Duodenal mucosa (tissue), 2 donors: Measurements from ENCODE around the gene AHCYL1.

Experiments used
- H3K27ac ChIP-seq: one replicate; pipeline ENCODE4 v1.7.0; 2013; ENCODE audit warnings: low read depth, low read length
- H3K27me3 ChIP-seq, 2 donors: one replicate each; pipeline ENCODE4 v1.7.0; 2013; ENCODE audit warnings: low read length in 2 of 2, control low read depth in 1 of 2; ENCODE audit not compliant: insufficient read depth in 2 of 2, control insufficient read depth in 1 of 2
- H3K36me3 ChIP-seq, 2 donors: one replicate each; pipeline ENCODE4 v1.7.0; 2013; ENCODE audit warnings: low read length in 2 of 2, control low read depth in 1 of 2; ENCODE audit not compliant: insufficient read depth in 2 of 2, control insufficient read depth in 1 of 2
- H3K4me1 ChIP-seq, 2 donors: one replicate each; pipeline ENCODE4 v1.7.0; 2013; ENCODE audit warnings: low read length in 2 of 2, control low read depth in 1 of 2; ENCODE audit not compliant: insufficient read depth in 2 of 2, control insufficient read depth in 1 of 2
- H3K4me3 ChIP-seq, 2 donors: one replicate each; pipeline ENCODE4 v1.7.0; 2013; ENCODE audit warnings: low read length in 2 of 2, low read depth in 1 of 2
- H3K9ac ChIP-seq, 2 donors: one replicate each; pipeline ENCODE4 v1.7.0; 2013; ENCODE audit warnings: low read length in 2 of 2, low read depth in 1 of 2
- H3K9me3 ChIP-seq, 2 donors: one replicate each; pipeline ENCODE4 v1.7.0; 2013; ENCODE audit warnings: low read length in 2 of 2, control low read depth in 1 of 2; ENCODE audit not compliant: control insufficient read depth in 1 of 2

Gene AHCYL1

DNA sequence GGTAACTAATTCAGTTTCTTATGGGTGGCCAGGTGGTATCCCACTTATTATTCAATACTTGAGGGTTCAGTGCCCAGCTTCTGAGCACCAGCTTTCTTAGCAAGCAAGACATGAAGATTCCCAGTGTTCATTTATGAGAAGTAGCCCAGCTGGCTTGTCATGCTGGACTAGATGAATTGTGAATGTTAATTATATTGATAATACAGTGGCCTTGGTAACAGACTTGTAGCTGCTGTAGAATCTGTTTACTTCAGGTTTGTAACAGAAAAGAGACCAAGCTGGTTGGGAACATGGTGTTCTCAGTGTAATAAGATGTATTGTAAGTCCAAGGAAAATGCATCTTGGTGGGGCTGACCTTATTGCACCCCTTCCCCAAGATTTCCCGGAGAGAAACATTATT, 10.1 kb downstream of the AHCYL1 start:
- Histone ChIP-seq H3K4me1 (peaks cover 20 to 44% of the 10 kb centered on the region in 2 donors), H3K9ac (no peak overlapping the region), H3K27ac (no peak overlapping the region), H3K4me3 (no peak overlapping the region), H3K9me3 (no peaks in the 10 kb centered on the region), H3K36me3 (peaks cover 8 to 9% of the 10 kb centered on the region in 2 donors), H3K27me3 (no peaks in the 10 kb centered on the region)

DNA sequence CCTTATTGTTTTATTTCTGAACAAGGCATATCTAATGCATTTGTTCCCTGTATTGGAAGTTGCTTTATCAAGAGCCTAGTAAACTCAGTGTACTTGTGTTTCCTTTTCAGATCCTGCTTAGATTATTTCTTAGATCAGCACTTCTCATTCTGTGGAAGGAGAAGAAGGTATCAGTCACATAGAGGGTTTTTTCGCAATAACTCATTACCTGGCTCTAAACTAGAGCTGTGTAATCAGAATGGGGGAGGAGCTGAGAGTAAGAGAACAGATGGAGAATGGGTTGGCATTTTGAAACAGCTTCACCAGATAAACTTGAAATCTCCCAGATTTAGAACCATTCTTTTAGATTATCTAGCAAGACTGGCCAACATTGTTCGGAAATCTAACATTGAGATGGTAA, 11.0 kb downstream of the AHCYL1 start:
- H3K36me3 ChIP-seq = peaks cover 8 to 9% of the 10 kb centered on the region in 2 donors
- H3K4me1 ChIP-seq = peaks cover 18 to 37% of the 10 kb centered on the region in 2 donors
- H3K9me3 ChIP-seq = no peaks in the 10 kb centered on the region
- no peak overlapping the region for H3K9ac ChIP-seq
- H3K27ac ChIP-seq = no peak overlapping the region
- H3K27me3 ChIP-seq = no peaks in the 10 kb centered on the region
- no peak overlapping the region for H3K4me3 ChIP-seq

DNA sequence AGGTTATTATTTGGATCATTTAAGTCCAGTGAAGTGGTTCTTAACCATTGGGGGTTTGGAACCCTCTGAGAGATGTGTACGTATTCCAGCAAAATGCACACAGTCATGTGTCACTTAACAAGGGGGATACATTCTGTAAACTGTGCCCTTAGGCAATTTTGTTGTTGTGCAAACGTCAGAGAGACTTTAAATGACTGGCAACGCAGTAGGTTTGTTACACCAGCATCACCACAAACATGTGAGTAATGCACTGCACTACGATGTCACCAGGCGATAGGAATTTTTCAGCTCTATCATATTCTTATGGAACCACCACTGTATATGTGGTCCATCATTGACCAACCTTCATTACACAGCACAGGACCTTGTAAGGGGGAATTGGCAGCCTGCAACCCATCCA, 11.9 kb downstream of the AHCYL1 start:
- peaks cover 18 to 40% of the 10 kb centered on the region in 2 donors for H3K4me1 ChIP-seq
- peaks cover 9 to 10% of the 10 kb centered on the region in 2 donors for H3K36me3 ChIP-seq
- no peaks in the 10 kb centered on the region for H3K27me3 ChIP-seq
- no peak overlapping the region for H3K27ac ChIP-seq
- no peaks in the 10 kb centered on the region for H3K9me3 ChIP-seq
- no peak overlapping the region for H3K9ac ChIP-seq
- H3K4me3 ChIP-seq = no peak overlapping the region

DNA sequence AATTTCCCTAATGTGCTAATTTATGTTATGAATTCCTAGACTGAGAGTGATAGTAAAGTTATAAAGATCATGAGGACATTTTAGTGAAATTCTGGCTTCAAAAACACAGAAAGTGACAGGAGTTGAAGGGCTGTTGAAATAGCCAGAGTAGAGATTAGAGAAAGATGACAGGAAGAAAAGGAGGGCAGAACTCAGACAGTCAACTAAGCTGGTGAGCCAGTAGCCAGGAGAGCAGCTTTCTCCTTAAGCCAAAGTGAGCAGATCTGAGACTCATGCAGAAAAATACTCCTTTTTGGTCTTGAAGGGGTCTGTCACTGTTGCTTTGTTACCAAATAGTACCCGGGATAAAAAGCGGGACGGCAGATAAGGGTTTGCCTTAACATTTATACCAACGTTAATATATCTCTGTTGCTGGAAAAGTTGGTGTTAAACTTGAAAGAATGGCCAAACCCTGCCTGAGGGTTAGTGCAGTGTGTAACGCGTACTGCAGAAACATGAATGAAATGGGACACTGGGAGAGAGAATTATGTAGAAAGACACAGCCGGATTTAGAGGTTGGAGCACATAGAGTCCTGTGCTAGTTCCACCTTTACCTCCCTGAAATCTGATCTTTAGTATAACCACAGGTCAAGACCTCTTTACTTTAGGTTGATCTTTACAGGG, 12.8 kb downstream of the AHCYL1 start:
- Histone ChIP-seq H3K4me3 (no peak overlapping the region), H3K4me1 (peaks cover 18 to 43% of the 10 kb centered on the region in 2 donors), H3K9ac (no peak overlapping the region), H3K36me3 (peaks cover 10 to 12% of the 10 kb centered on the region in 2 donors), H3K27ac (no peak overlapping the region), H3K9me3 (no peaks in the 10 kb centered on the region), H3K27me3 (no peaks in the 10 kb centered on the region)

DNA sequence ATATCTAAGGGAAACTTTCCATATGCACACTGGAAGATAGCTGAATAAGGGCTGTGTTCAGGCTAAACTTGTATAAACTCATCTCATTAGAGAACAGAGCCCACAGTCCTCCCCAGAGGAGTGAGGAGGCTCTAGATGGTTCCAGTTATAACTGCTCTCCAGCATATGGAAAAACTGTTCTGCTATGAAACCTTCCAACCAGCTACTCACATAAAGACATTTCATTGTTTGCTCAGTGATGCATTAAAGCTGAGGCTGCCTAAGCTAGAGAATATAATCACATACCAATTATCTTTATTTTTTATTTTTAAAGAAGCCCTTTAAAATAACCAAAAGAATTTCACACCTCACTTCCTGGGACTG, 13.3 kb downstream of the AHCYL1 start:
- Histone ChIP-seq H3K4me3 (no peak overlapping the region), H3K4me1 (peaks cover 18 to 46% of the 10 kb centered on the region in 2 donors), H3K36me3 (peaks cover 10 to 12% of the 10 kb centered on the region in 2 donors), H3K9ac (no peak overlapping the region), H3K9me3 (no peaks in the 10 kb centered on the region), H3K27ac (no peak overlapping the region), H3K27me3 (no peaks in the 10 kb centered on the region)

DNA sequence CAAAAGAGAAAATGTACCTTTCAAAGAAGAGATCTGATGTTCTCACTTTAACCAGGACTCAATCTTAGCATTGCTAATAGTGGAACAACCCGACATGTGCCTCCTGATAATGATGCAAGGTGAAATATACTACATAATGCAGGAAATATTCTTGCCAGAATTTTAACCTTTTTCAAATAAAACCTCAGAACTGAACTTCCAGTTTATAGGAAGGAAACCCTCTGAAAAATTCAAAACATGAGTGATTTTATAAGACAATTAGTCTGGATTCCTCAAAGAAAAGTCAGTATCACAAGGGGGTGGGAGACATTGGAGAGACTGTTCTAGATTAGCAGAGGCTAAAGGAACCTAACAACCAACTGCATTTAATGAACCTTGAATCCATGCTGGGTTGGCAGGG, 18.1 kb downstream of the AHCYL1 start:
- Histone ChIP-seq H3K36me3 (peaks cover 4 to 8% of the 10 kb centered on the region in 2 donors), H3K9me3 (no peaks in the 10 kb centered on the region), H3K27me3 (no peaks in the 10 kb centered on the region), H3K9ac (no peak overlapping the region), H3K4me1 (peaks cover 26 to 45% of the 10 kb centered on the region in 2 donors), H3K27ac (no peak overlapping the region), H3K4me3 (no peak overlapping the region)

DNA sequence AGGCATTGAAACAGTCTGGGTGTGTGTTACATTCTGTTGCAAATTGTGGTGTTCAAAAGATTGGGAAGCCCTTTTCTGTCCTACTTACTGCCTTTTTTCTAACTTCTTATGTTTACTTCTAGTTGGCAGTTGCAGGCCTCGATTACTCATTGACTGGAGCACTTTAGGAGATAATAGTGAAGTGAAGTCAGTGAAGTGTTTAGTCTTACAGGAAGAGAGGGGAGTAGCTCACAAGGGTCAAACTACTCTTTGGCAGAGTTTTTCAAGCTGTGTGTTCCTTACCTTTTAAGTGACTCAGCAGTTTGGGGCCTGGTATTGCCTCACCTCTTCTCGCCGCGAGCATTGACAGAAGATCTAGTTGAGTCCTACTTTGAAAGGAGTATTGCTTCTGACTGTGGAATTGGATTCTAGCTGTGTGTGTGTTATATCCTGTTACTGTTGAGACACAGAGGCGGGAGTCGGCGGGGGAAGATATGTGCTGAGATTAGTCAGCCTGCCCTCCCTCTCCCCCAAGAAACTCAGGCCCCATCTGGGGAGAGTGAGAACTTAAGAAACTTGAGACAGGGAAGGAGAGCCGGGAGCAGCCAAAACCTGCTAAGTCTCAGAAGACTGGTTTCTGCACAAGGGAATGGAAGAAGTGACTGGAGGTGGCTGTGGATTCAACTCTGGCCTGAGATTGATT, 19.3 kb downstream of the AHCYL1 start:
- Histone ChIP-seq H3K9ac (peak overlapping the region; percentile 0 to 48), H3K4me3 (peak overlapping the region; percentile 4 to 50), H3K36me3 (peaks cover 4 to 11% of the 10 kb centered on the region in 2 donors), H3K27ac (peak overlapping the region; percentile 22), H3K27me3 (no peaks in the 10 kb centered on the region), H3K4me1 (peaks cover 26 to 43% of the 10 kb centered on the region in 2 donors), H3K9me3 (no peaks in the 10 kb centered on the region)

DNA sequence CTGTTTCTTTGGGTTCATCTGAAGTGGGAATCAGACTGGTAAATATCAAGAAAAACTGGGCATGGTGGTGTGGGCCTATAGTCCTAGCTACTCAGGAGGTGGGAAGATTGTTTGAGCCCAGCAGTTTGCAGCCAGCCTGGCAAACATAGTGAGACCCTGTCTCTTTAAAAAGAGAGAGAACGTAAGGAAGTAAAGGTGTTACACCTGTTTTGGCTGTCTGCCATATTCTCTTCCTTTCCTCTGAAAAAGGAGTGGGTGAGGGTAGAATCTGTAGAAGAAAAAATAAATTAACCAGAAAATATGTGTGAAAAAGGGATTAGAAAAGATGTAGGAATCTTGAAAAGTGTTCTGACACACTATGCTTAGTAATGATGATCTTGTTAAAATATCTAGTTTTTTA, 20.0 kb downstream of the AHCYL1 start:
- Histone ChIP-seq H3K9ac (peak overlapping the region in 1 of 2 donors; percentile 48), H3K9me3 (no peaks in the 10 kb centered on the region), H3K27me3 (no peaks in the 10 kb centered on the region), H3K27ac (peak overlapping the region; percentile 22), H3K36me3 (peaks cover 11 to 18% of the 10 kb centered on the region in 2 donors), H3K4me1 (peaks cover 26 to 43% of the 10 kb centered on the region in 2 donors), H3K4me3 (peak overlapping the region in 1 of 2 donors; percentile 50)

DNA sequence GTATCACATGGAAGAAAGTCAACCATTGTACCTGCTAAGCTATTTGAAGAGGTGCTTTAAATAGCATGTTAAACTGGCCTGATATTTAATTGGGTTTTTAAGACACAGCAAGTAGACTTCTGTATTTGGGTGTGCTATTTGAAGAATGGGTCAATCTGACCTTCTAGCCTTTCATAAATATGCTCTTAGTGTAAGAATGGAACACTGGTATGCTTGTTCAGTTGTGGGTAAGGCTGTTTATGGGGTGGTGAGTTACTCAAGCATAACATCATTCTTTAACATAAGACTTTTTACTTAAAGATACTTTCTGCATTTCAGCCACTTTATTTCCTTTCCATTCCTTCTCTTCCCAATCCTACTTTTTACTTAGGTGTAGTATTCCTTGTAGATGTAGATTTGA, 21.4 kb downstream of the AHCYL1 start:
- Histone ChIP-seq H3K4me1 (peaks cover 26 to 43% of the 10 kb centered on the region in 2 donors), H3K27me3 (no peaks in the 10 kb centered on the region), H3K9ac (no peak overlapping the region), H3K9me3 (no peaks in the 10 kb centered on the region), H3K27ac (no peak overlapping the region), H3K4me3 (no peak overlapping the region), H3K36me3 (peaks cover 24 to 32% of the 10 kb centered on the region in 2 donors)

DNA sequence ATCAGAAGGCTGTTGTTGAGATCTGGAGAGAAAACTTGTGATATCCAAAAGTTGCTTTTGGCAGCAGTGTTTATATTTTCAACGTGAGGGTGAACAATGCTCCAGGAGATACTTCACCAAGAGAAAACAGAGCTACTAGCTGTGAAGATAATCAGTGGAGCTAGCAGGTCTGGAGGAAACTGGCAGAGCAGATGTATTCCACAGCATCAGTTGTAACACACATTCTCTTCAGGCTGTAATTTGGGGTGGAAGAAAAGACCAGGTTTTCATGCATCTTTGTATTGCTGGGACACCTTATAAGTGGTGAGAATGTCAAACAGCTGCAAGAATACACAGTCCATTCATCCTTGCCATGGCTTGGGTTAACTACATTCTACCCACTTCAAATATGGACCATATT, 22.0 kb downstream of the AHCYL1 start:
- Histone ChIP-seq H3K4me1 (peaks cover 26 to 40% of the 10 kb centered on the region in 2 donors), H3K9ac (no peak overlapping the region), H3K36me3 (peaks cover 30 to 32% of the 10 kb centered on the region in 2 donors), H3K4me3 (no peak overlapping the region), H3K27me3 (no peaks in the 10 kb centered on the region), H3K9me3 (no peaks in the 10 kb centered on the region), H3K27ac (no peak overlapping the region)
